Panc1 (cell line): Measurements from ENCODE around the gene ENTHD1. TPM values are rescaled to one million over a fixed set of nuclear protein-coding genes. Genes with fewer than 3 reads are reported as not detected.

Experiments
- ATAC-seq: fragments of 200-7000 bp; cut with Tn5 transposase; 2 replicates; pipeline ENCODE4 v1.9.1; 2020; ENCODE audit warnings: mild to moderate bottlenecking, moderate library complexity
- BruUV-seq: library from RNA; stranded (reverse); fragments of 400-500 nt; replicated peaks from 2 replicates; lab custom pipeline; 2021; lab: Mats Ljungman, UMichigan
- CTCF ChIA-PET: fragments of 300-600 bp; sonication (Branson Sonifier 250); formaldehyde crosslinking; loops from one replicate; lab custom pipeline; 2022; ENCODE audit warnings: antibody characterized with exemption; lab: Charles Lee
- POLR2A ChIA-PET: fragments of 300-600 bp; sonication (Branson Sonifier 250); formaldehyde crosslinking; loops from one replicate; lab custom pipeline; 2022; ENCODE audit warnings: antibody characterized with exemption; lab: Charles Lee
- DNase-seq: peaks from one replicate; pipeline ENCODE4 v3.0.0-alpha.2; 2010; ENCODE audit warnings: low read depth, low spot score
- H3K27ac ChIP-seq: 2 replicates; pipeline ENCODE4 v1.5.1; 2011; ENCODE audit warnings: mild to moderate bottlenecking, low read length, inconsistent platforms
- H3K27me3 ChIP-seq: fragments of 200-500 bp; sonication (Bioruptor generic); 2 replicates; pipeline ENCODE4 v1.6.0; 2014; ENCODE audit warnings: low read length, inconsistent platforms; ENCODE audit not compliant: control insufficient read depth, insufficient read depth
- H3K36me3 ChIP-seq: fragments of 200-500 bp; sonication (Bioruptor generic); 2 replicates; pipeline ENCODE4 v1.5.1; 2014; ENCODE audit warnings: inconsistent platforms, mild to moderate bottlenecking, low read length, moderate library complexity; ENCODE audit not compliant: control insufficient read depth, insufficient read depth
- H3K4me1 ChIP-seq: 2 replicates; pipeline ENCODE4 v1.5.1; 2011; ENCODE audit warnings: inconsistent platforms, mild to moderate bottlenecking, low read length, moderate library complexity; ENCODE audit not compliant: control insufficient read depth, insufficient read depth
- H3K4me3 ChIP-seq, 2 experiments: 2 replicates each; pipeline ENCODE4 v1.5.1; 2011 to 2012; ENCODE audit warnings: low read depth in 2 of 2, low read length in 2 of 2, mild to moderate bottlenecking in 2 of 2, inconsistent platforms in 1 of 2, moderate library complexity in 1 of 2
- H3K9me3 ChIP-seq: fragments of 200-500 bp; sonication (Bioruptor generic); 2 replicates; pipeline ENCODE4 v1.5.1; 2014; ENCODE audit warnings: low read depth, mild to moderate bottlenecking, inconsistent platforms, low read length, moderate library complexity; ENCODE audit not compliant: control insufficient read depth, insufficient read depth
- CTCF ChIP-seq: fragments of 450-650 bp; IDR thresholded peaks from 2 replicates; pipeline ENCODE4 v1.5.1; 2017; ENCODE audit warnings: mild to moderate bottlenecking
- POLR2AphosphoS5 ChIP-seq: IDR thresholded peaks from 2 replicates; pipeline ENCODE4 v1.6.1; 2012; ENCODE audit warnings: mild to moderate bottlenecking, low read depth, low read length, moderate library complexity
- SIN3A ChIP-seq: IDR thresholded peaks from 2 replicates; pipeline ENCODE4 v1.6.1; 2012; ENCODE audit warnings: low read depth, mild to moderate bottlenecking, low read length, moderate library complexity, borderline replicate concordance; ENCODE audit not compliant: insufficient read depth
- TCF7L2 ChIP-seq: IDR thresholded peaks from 2 replicates; pipeline ENCODE4 v1.6.1; 2011; ENCODE audit warnings: mild to moderate bottlenecking, low read depth, low read length, inconsistent platforms
- in situ Hi-C: cut with HindIII; loops from 2 replicates; pipeline ENCODE4 v1.10.0; 2016; ENCODE audit warnings: low sequenced_read_pairs, low pct_unique_long_range_greater_than_20kb
- intact Hi-C: fragments of 100-400 bp; cut with micrococcal nuclease; formaldehyde crosslinking; loops from one replicate; pipeline ENCODE4 v1.10.0; 2022; ENCODE audit not compliant: unreplicated experiment
- total RNA-seq: library from RNA; stranded (reverse); gene quantifications from one replicate; pipeline ENCODE4 v1.2.1, GENCODE V29; 2021; ENCODE audit not compliant: unreplicated experiment
- TF ChIP-seq, protein P1 (sequence below), 2 experiments: IDR thresholded peaks; 2 replicates each; pipeline ENCODE4 v1.6.1; 2011 to 2012; ENCODE audit warnings: low read depth in 2 of 2, control low read depth in 1 of 2, low read length in 1 of 2, mild to moderate bottlenecking in 1 of 2, moderate library complexity in 1 of 2; ENCODE audit not compliant: insufficient read depth in 1 of 2

ENTHD1 gene
- total RNA-seq, 1 experiment from 2014 or later = not detected

GRCh38 chr22:39914584-39914983 lies 21.0 kb upstream of the ENTHD1 start:
- no peak overlapping the region for H3K4me3 ChIP-seq
- H3K36me3 ChIP-seq = no peaks in the 10 kb centered on the region
- CTCF ChIA-PET = interaction anchor here (0.8 kb wide), 1 partner anchor 111 kb away, joined by 3 read pairs; no protein-coding TSS in a partner anchor
- DNase-seq (no peak), ATAC-seq (no peak)
- H3K27ac ChIP-seq = no peak overlapping the region
- no TSS peak for BruUV-seq
- intact Hi-C loops = no loop called here
- H3K27me3 ChIP-seq = no peaks in the 10 kb centered on the region; the same call in 1 of the 2 replicates
- H3K9me3 ChIP-seq = no peaks in the 10 kb centered on the region
- H3K4me1 ChIP-seq = no peaks in the 10 kb centered on the region
- POLR2A ChIA-PET = interaction anchor here (0.7 kb wide), 1 partner anchor 11 kb away, joined by 9 read pairs; no protein-coding TSS in a partner anchor
- in situ Hi-C loops = no loop called here
- TF ChIP-seq TCF7L2 = no peak
- no peak for TF ChIP-seq CTCF
- no peak for TF ChIP-seq SIN3A

DNA sequence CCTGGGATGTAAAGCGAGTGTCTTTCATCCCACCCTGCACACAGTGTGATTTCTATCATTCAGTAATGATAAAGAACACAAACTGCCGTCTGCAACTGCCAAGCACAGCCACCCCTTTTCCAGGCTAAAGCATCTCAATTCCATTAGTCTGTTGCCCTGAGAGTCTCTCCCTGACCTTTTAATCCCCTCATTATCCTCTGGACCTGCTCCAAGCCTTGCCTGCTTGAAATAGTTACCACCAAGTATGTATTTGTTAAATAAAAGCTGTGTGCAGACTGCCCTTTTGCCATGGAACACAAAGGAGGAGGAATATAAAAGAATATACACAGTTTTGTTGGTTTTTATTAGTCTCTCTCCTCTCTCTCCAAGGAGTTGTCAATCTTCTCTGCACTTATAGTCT lies 20.3 kb upstream of the ENTHD1 start:
- TF ChIP-seq SIN3A (no peak), TCF7L2 (no peak), CTCF (no peak), POLR2AphosphoS5 (no peak)
- TF ChIP-seq, protein P1, sequence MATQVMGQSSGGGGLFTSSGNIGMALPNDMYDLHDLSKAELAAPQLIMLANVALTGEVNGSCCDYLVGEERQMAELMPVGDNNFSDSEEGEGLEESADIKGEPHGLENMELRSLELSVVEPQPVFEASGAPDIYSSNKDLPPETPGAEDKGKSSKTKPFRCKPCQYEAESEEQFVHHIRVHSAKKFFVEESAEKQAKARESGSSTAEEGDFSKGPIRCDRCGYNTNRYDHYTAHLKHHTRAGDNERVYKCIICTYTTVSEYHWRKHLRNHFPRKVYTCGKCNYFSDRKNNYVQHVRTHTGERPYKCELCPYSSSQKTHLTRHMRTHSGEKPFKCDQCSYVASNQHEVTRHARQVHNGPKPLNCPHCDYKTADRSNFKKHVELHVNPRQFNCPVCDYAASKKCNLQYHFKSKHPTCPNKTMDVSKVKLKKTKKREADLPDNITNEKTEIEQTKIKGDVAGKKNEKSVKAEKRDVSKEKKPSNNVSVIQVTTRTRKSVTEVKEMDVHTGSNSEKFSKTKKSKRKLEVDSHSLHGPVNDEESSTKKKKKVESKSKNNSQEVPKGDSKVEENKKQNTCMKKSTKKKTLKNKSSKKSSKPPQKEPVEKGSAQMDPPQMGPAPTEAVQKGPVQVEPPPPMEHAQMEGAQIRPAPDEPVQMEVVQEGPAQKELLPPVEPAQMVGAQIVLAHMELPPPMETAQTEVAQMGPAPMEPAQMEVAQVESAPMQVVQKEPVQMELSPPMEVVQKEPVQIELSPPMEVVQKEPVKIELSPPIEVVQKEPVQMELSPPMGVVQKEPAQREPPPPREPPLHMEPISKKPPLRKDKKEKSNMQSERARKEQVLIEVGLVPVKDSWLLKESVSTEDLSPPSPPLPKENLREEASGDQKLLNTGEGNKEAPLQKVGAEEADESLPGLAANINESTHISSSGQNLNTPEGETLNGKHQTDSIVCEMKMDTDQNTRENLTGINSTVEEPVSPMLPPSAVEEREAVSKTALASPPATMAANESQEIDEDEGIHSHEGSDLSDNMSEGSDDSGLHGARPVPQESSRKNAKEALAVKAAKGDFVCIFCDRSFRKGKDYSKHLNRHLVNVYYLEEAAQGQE (IDR thresholded peaks at IDR 0.05; ENCODE audit: insufficient read depth in 1 of 2, low read depth in 2 of 2, low read length in 1 of 2) = no peak
- Histone ChIP-seq H3K27ac (no peak overlapping the region), H3K27me3 (peaks cover 3% of the 10 kb centered on the region; the same call in 1 of the 2 replicates), H3K4me3 (no peak overlapping the region), H3K4me1 (no peaks in the 10 kb centered on the region), H3K36me3 (no peaks in the 10 kb centered on the region), H3K9me3 (no peaks in the 10 kb centered on the region)
- DNase-seq (no peak), ATAC-seq (no peak)
- in situ Hi-C loops = no loop called here
- POLR2A ChIA-PET = no interaction called here
- CTCF ChIA-PET = no interaction called here
- BruUV-seq = no TSS peak
- intact Hi-C loops = no loop called here
